Lower leg skin (tissue), 3 donors: Measurements from ENCODE around the gene NDST1.

Source experiments
- POLR2A ChIP-seq, 2 donors: fragments of 450-650 bp; IDR thresholded peaks; one replicate each; pipeline ENCODE4 v1.6.1; 2016 to 2017; ENCODE audit warnings: antibody characterized with exemption in 2 of 2, mild to moderate bottlenecking in 1 of 2, moderate library complexity in 1 of 2
- TF ChIP-seq, protein P1 (sequence below), 3 donors: fragments of 450-650 bp; IDR thresholded peaks; one replicate each; pipeline ENCODE4 v1.5.1; 2016; ENCODE audit warnings: antibody characterized with exemption in 3 of 3, mild to moderate bottlenecking in 3 of 3, moderate library complexity in 2 of 3

DNA sequence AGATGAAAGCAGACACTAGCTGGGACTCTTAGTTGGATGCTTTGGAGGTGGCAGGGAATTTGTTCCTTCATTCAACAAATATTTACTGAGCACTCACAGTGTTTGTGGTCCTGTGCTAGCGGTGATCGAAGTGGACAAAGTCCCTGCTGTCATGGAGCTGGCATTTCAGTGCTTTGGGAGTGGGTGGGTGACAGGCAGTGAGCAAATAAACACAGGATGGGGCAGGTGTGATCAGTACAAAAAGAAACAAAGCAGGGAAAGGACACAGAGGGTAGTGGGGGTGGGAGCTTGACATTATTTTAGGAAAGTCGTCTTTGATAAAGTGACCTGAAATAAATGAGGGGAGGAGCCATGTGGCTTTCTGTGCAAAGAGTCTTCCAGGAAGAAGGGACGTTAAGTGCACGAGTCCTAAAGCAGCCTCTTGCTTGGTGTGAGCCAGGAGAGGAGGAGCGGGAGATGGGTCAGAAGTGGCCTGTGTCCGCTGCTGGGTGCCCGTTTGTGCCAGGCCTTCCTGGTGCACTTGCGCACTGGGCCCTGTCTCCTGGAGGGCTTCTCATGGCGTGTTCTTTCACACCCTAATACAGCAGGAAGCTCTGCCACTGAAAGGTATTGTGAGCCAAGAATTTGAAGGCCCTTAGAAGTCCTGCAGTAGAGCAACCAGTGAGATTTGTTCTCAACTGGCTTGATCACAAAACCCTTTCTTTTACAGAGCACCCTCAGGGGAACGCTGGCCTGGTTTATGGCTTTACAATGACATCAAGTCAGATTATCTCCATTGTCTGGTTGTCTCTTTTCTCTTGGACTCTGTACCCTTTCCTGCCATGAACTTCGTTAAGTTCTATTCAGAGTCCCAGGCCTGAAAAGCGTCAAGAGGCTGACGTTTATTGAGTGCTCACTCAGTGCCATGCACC lies 14.8 kb downstream of the NDST1 start:
- TF ChIP-seq, protein P1, sequence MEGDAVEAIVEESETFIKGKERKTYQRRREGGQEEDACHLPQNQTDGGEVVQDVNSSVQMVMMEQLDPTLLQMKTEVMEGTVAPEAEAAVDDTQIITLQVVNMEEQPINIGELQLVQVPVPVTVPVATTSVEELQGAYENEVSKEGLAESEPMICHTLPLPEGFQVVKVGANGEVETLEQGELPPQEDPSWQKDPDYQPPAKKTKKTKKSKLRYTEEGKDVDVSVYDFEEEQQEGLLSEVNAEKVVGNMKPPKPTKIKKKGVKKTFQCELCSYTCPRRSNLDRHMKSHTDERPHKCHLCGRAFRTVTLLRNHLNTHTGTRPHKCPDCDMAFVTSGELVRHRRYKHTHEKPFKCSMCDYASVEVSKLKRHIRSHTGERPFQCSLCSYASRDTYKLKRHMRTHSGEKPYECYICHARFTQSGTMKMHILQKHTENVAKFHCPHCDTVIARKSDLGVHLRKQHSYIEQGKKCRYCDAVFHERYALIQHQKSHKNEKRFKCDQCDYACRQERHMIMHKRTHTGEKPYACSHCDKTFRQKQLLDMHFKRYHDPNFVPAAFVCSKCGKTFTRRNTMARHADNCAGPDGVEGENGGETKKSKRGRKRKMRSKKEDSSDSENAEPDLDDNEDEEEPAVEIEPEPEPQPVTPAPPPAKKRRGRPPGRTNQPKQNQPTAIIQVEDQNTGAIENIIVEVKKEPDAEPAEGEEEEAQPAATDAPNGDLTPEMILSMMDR (IDR thresholded peaks at IDR 0.05), result no peak
- TF ChIP-seq POLR2A (IDR thresholded peaks at IDR 0.05), result no peak
